HL-60 (cell line): Measurements from ENCODE around the gene TOMM40.

ENCODE experiments used
- DNase-seq, 2 experiments: peaks; one replicate each; pipeline ENCODE4 v3.0.0-alpha.2; 2010 to 2020; ENCODE audit warnings: low read depth in 1 of 2, low spot score in 1 of 2
- H3K27ac ChIP-seq: fragments of 250-450 bp; sonication (Bioruptor Pico); replicated peaks from 2 replicates; pipeline ENCODE4 v1.5.1; 2020; ENCODE audit warnings: mild to moderate bottlenecking, moderate library complexity
- H3K27me3 ChIP-seq: fragments of 250-450 bp; sonication (Bioruptor Pico); 2 replicates; pipeline ENCODE4 v1.5.1; 2021; ENCODE audit warnings: mild to moderate bottlenecking, moderate library complexity; ENCODE audit not compliant: insufficient read depth, poor library complexity, severe bottlenecking
- H3K4me3 ChIP-seq: replicated peaks from 2 replicates; pipeline ENCODE4 v1.5.1; 2011; ENCODE audit warnings: mild to moderate bottlenecking, control low read depth, low read length; ENCODE audit not compliant: insufficient read depth
- CTCF ChIP-seq: IDR thresholded peaks from one replicate; pipeline ENCODE4 v1.5.1; 2011; ENCODE audit warnings: low read length, control low read depth, inconsistent platforms; ENCODE audit not compliant: insufficient read depth
- GABPA ChIP-seq: IDR thresholded peaks from 2 replicates; pipeline ENCODE4 v1.6.1; 2012; ENCODE audit warnings: low read depth
- POLR2AphosphoS5 ChIP-seq: IDR thresholded peaks from 2 replicates; pipeline ENCODE4 v1.6.1; 2012; ENCODE audit warnings: low read depth
- REST ChIP-seq: IDR thresholded peaks from 2 replicates; pipeline ENCODE4 v1.6.1; 2012; ENCODE audit warnings: low read depth; ENCODE audit not compliant: insufficient replicate concordance
- SPI1 ChIP-seq: IDR thresholded peaks from 2 replicates; pipeline ENCODE4 v1.6.1; 2012; ENCODE audit warnings: low read depth, mild to moderate bottlenecking, borderline replicate concordance
- long read RNA-seq: library from polyadenylated mRNA; unstranded; transcript quantifications from one replicate; pipeline ENCODE4 v2.0.0, GENCODE V29; 2020

TOMM40 gene
- long read RNA-seq, transcript TOMM40-201 (10 exons, 1,707 nt), result minor isoform, 5 of 95 reads
- long read RNA-seq, transcript TOMM40-202 (10 exons, 1,709 nt), result major isoform, 45 of 95 reads
- long read RNA-seq, transcript TOMM40-203 (9 exons, 1,725 nt), result minor isoform, 33 of 95 reads
- long read RNA-seq, partial matches to known transcripts, result 5 of 95 reads
- long read RNA-seq, other reads (novel, unspliced or antisense), result 6 of 95 reads

DNA sequence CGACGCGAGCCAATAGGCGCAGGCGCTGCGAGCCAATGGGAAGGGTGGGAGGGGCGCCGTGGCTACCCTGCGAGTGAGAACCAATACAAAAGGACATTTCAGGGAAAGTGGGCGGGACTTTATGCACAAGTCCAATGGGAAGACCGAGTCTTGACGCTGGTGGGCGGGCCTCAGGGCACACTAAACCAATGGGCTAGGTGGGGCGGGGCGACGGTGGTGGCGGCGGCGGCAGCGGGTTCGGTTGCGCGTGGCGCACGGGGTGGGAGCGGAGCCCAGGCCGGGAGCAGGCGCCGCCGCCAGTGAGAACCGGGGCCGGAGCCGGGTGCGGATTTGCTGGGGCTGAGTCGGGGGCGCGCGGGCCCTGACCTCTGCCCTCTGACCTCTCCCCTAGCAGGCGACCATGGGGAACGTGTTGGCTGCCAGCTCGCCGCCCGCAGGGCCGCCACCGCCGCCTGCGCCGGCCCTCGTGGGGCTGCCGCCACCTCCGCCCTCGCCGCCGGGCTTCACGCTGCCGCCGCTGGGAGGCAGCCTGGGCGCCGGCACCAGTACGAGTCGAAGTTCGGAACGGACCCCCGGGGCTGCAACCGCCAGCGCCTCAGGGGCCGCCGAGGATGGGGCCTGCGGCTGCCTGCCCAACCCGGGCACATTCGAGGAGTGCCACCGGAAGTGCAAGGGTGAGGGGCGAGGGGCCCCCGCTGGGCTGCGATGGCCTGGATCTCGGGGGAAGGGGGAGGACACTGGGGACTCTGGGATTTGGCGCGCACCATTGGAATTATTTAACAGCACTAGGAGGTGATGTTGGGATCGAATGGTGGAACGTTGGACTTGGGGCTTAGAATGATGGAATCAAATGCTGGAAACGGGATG lies at the start of gene TOMM40:
TOMM40 (plus strand) TSS at position 239 of the 867 bp plus-strand sequence; CDS start at position 401, 162 bp downstream.
- no peak for DNase-seq
- Histone ChIP-seq H3K4me3 (peak within 1 kb of the TSS; percentile 66), H3K27ac (peak within 1 kb of the TSS; percentile 89), H3K27me3 (no peaks in the 10 kb centered on the region)
- TF ChIP-seq SPI1 (no peak), POLR2AphosphoS5 (peak; percentile 71), GABPA (peak; percentile 14; the same call in 1 of the 2 replicates), CTCF (no peak)

- TF ChIP-seq GABPA (no peak), CTCF (no peak), REST (no peak), POLR2AphosphoS5 (no peak), SPI1 (no peak)
- peaks cover 5% of the 10 kb centered on the region for H3K27me3 ChIP-seq
- no peak for DNase-seq
- peak overlapping the region; percentile 40 for H3K27ac ChIP-seq
- peak overlapping the region; percentile 60 for H3K4me3 ChIP-seq
Observed at GRCh38 chr19:44845286-44845611, 45.8 kb upstream of the TOMM40 start.

- TF ChIP-seq GABPA (no peak), SPI1 (no peak), POLR2AphosphoS5 (no peak), CTCF (peak; percentile 65), REST (no peak)
- H3K27me3 ChIP-seq, result peaks cover 5% of the 10 kb centered on the region
- DNase-seq, result peak; percentile 78 to 92
- peak within 1 kb of the TSS; percentile 60 for H3K4me3 ChIP-seq
- H3K27ac ChIP-seq, result peak within 1 kb of the TSS; percentile 40
Observed at GRCh38 chr19:44845612-44846454, 45.2 kb upstream of the TOMM40 start, which contains the start of gene NECTIN2. NECTIN2 (plus strand) TSS chr19:44846297; CDS start chr19:44846526, 229 bp downstream.
